Vagina (tissue), 2 donors: ENCODE data around the gene NFE2L2. TPM values are rescaled to one million over a fixed set of nuclear protein-coding genes. Genes with fewer than 3 reads are reported as not detected.

Source experiments
- DNase-seq, 2 donors: peaks; one replicate each; pipeline ENCODE4 v3.0.0-alpha.2; 2017; ENCODE audit errors: extremely low spot score in 2 of 2
- H3K27ac ChIP-seq: fragments of 200-600 bp; sonication (generic); one replicate; pipeline ENCODE4 v1.5.1; 2019
- H3K27me3 ChIP-seq: fragments of 200-600 bp; sonication (generic); one replicate; pipeline ENCODE4 v1.5.1; 2019
- H3K36me3 ChIP-seq, 2 donors: fragments of 200-600 bp; sonication (generic); one replicate each; pipeline ENCODE4 v1.5.1; 2017 to 2019
- H3K4me1 ChIP-seq: fragments of 200-600 bp; sonication (generic); one replicate; pipeline ENCODE4 v1.5.1; 2019
- H3K4me3 ChIP-seq, 2 donors: fragments of 200-600 bp; sonication (generic); 1 replicate in 1 of 2; 2 replicates in 1 of 2; pipeline ENCODE4 v1.5.1; 2016 to 2019
- H3K9me3 ChIP-seq: fragments of 200-600 bp; sonication (generic); one replicate; pipeline ENCODE4 v1.5.1; 2019
- POLR2A ChIP-seq, 2 donors: fragments of 450-650 bp; IDR thresholded peaks; one replicate each; pipeline ENCODE4 v1.6.1; 2017; ENCODE audit warnings: antibody characterized with exemption in 2 of 2, mild to moderate bottlenecking in 2 of 2, moderate library complexity in 2 of 2
- POLR2AphosphoS5 ChIP-seq, 2 donors: sonication (generic); formaldehyde crosslinking; IDR thresholded peaks; one replicate each; pipeline ENCODE4 v1.9.0; 2017; ENCODE audit warnings: antibody characterized with exemption in 2 of 2, mild to moderate bottlenecking in 2 of 2, low read depth in 1 of 2; ENCODE audit not compliant: insufficient read depth in 1 of 2
- intact Hi-C: fragments of 100-400 bp; cut with DNase I; formaldehyde crosslinking; loops from one replicate; pipeline ENCODE4 v1.15.1; 2023
- total RNA-seq: library from RNA; depleted of rRNA; stranded (reverse); fragments of >200 nt; gene quantifications from one replicate; pipeline ENCODE4 v1.2.3, GENCODE V29; 2016
- TF ChIP-seq, protein P1 (sequence below), 3 experiments: fragments of 450-650 bp in 2 of 3; fragments of 200-600 bp in 1 of 3; sonication (generic) in 1 of 3; IDR thresholded peaks; one replicate each; pipeline ENCODE4 v1.5.1; 2017 to 2019; ENCODE audit warnings: antibody characterized with exemption in 3 of 3, mild to moderate bottlenecking in 2 of 3, moderate library complexity in 2 of 3

Gene NFE2L2
- total RNA-seq, 1 donor from 2014 or later = 147 TPM

DNA sequence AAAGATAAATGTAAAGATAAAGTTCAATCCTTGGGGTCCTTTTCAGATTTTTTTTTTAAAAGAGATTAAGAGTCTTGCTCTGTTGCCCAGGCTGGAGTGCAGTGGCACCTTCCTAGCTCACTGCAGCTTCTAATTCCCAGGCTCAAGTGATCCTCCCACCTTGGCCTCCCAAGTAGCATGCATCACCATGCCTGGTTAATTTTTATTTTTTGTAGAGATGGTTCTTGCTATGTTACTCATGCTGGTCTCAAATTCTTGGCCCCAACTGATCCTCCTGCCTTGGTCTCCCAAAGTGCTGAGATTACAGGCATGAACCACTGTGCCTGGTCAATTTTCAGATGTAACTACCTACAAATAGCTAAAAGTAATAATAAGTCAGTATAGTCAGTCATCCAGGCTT, 21.1 kb downstream of the NFE2L2 start:
- DNase-seq = no peak
- Histone ChIP-seq H3K36me3 (no peaks in the 10 kb centered on the region), H3K27me3 (no peaks in the 10 kb centered on the region), H3K4me3 (no peak overlapping the region), H3K4me1 (peaks cover 97% of the 10 kb centered on the region), H3K9me3 (no peaks in the 10 kb centered on the region), H3K27ac (peak overlapping the region; percentile 65)
- intact Hi-C loops = no loop called here
- TF ChIP-seq POLR2AphosphoS5 (IDR thresholded peaks at IDR 0.05; ENCODE audit: insufficient read depth in 1 of 2, low read depth in 1 of 2) = no peak
- TF ChIP-seq POLR2A (IDR thresholded peaks at IDR 0.05) = no peak
- TF ChIP-seq, protein P1, sequence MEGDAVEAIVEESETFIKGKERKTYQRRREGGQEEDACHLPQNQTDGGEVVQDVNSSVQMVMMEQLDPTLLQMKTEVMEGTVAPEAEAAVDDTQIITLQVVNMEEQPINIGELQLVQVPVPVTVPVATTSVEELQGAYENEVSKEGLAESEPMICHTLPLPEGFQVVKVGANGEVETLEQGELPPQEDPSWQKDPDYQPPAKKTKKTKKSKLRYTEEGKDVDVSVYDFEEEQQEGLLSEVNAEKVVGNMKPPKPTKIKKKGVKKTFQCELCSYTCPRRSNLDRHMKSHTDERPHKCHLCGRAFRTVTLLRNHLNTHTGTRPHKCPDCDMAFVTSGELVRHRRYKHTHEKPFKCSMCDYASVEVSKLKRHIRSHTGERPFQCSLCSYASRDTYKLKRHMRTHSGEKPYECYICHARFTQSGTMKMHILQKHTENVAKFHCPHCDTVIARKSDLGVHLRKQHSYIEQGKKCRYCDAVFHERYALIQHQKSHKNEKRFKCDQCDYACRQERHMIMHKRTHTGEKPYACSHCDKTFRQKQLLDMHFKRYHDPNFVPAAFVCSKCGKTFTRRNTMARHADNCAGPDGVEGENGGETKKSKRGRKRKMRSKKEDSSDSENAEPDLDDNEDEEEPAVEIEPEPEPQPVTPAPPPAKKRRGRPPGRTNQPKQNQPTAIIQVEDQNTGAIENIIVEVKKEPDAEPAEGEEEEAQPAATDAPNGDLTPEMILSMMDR (IDR thresholded peaks at IDR 0.05) = no peak

DNA sequence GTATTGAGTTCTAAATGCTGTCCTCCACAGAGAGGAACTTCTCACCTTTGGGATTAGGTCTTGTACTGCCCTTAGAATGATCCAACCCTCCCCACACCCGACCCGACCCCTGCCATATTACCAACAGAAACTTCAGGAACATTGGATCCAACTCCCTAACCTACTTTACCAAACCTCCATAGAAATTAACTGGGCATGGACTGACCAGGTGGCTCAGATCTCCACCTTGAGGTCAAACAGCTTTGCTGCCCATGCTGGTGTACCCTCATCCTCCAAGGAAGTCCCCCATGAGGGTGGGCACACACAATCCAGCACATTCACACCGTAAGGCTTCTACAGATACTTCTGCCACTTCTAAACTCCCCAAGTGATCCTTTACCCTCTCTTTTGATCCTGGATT, 21.5 kb downstream of the NFE2L2 start:
- intact Hi-C loops = no loop called here
- peaks cover 97% of the 10 kb centered on the region for H3K4me1 ChIP-seq
- H3K27ac ChIP-seq = peak overlapping the region; percentile 65
- no peaks in the 10 kb centered on the region for H3K27me3 ChIP-seq
- TF ChIP-seq POLR2AphosphoS5 (IDR thresholded peaks at IDR 0.05; ENCODE audit: insufficient read depth in 1 of 2, low read depth in 1 of 2) (no peak), POLR2A (IDR thresholded peaks at IDR 0.05) (no peak)
- TF ChIP-seq, protein P1 (IDR thresholded peaks at IDR 0.05) = no peak
- no peak overlapping the region for H3K4me3 ChIP-seq
- H3K36me3 ChIP-seq = no peaks in the 10 kb centered on the region
- H3K9me3 ChIP-seq = no peaks in the 10 kb centered on the region
- DNase-seq = no peak

GRCh38 chr2:177242121-177242987, 22.2 kb downstream of the NFE2L2 start:
- peak overlapping the region; percentile 1 to 25 for H3K4me3 ChIP-seq
- peak in 1 of 2 donors; percentile 98 for TF ChIP-seq POLR2AphosphoS5 (IDR thresholded peaks at IDR 0.05; ENCODE audit: insufficient read depth in 1 of 2, low read depth in 1 of 2)
- TF ChIP-seq, protein P1 (IDR thresholded peaks at IDR 0.05) = no peak
- peak overlapping the region; percentile 65 for H3K27ac ChIP-seq
- H3K4me1 ChIP-seq = peaks cover 96% of the 10 kb centered on the region
- no peaks in the 10 kb centered on the region for H3K27me3 ChIP-seq
- H3K9me3 ChIP-seq = no peaks in the 10 kb centered on the region
- intact Hi-C loops = no loop called here
- H3K36me3 ChIP-seq = no peaks in the 10 kb centered on the region
- no peak for DNase-seq

GRCh38 chr2:177241711-177242120, 22.8 kb downstream of the NFE2L2 start:
- Histone ChIP-seq H3K4me3 (peak overlapping the region; percentile 1 to 25), H3K9me3 (no peaks in the 10 kb centered on the region), H3K27me3 (no peaks in the 10 kb centered on the region), H3K36me3 (no peaks in the 10 kb centered on the region), H3K27ac (peak overlapping the region; percentile 65), H3K4me1 (peaks cover 96% of the 10 kb centered on the region)
- intact Hi-C loops = no loop called here
- TF ChIP-seq POLR2A (IDR thresholded peaks at IDR 0.05) (no peak), POLR2AphosphoS5 (IDR thresholded peaks at IDR 0.05; ENCODE audit: insufficient read depth in 1 of 2, low read depth in 1 of 2) (no peak)
- TF ChIP-seq, protein P1 (IDR thresholded peaks at IDR 0.05) = no peak
- DNase-seq = no peak
